Astrocyte of the spinal cord (primary cell): ENCODE data around the gene MAGI1.

ENCODE experiments used
- DNase-seq: peaks from one replicate; pipeline ENCODE4 v3.0.0; 2011; ENCODE audit warnings: low read depth, low spot score
- H3K4me3 ChIP-seq: 2 replicates; pipeline ENCODE4 v1.5.1; 2011; ENCODE audit warnings: low read depth, mild to moderate bottlenecking, low read length, moderate library complexity
- in situ Hi-C: cut with HindIII; loops from 2 replicates; pipeline ENCODE4 v1.10.0; 2017; ENCODE audit warnings: low sequenced_read_pairs
- TF ChIP-seq, protein P1 (sequence below): IDR thresholded peaks from 2 replicates; pipeline ENCODE4 v1.5.1; 2012; ENCODE audit warnings: low read depth, mild to moderate bottlenecking, low read length, inconsistent platforms

The MAGI1 gene

DNA sequence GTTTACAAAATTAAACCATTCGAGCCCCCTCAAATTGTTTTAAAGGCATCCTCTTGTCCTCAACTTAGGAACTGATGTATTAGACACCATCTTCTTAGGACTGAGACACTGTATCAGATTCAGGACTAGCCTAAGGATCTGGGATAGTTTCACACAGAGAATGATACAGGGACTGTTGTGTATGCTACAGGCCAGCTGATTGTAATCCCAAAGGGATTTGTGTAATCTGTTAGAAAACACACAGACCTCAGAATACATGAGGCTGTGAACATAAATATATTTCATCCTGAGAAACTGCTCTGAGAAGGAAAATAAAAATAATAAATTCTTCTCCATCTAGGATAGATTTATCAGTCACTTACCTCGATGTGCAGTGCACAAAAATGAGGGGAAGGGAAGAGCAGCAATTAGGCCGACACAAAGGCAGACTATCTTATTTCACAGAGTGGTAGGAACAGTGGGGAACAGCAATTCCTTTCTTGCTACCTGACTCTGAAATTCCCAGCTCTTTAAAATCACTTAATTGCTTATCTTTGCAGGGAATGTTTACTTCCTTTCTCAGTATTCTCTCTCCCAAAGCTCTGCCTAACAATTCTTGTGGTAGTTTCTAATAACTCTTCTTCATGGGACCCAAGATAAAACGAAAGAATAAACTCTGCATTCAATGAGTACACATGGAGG, 322.5 kb downstream of the MAGI1 start:
- in situ Hi-C loops, result no loop called here
- TF ChIP-seq, protein P1, sequence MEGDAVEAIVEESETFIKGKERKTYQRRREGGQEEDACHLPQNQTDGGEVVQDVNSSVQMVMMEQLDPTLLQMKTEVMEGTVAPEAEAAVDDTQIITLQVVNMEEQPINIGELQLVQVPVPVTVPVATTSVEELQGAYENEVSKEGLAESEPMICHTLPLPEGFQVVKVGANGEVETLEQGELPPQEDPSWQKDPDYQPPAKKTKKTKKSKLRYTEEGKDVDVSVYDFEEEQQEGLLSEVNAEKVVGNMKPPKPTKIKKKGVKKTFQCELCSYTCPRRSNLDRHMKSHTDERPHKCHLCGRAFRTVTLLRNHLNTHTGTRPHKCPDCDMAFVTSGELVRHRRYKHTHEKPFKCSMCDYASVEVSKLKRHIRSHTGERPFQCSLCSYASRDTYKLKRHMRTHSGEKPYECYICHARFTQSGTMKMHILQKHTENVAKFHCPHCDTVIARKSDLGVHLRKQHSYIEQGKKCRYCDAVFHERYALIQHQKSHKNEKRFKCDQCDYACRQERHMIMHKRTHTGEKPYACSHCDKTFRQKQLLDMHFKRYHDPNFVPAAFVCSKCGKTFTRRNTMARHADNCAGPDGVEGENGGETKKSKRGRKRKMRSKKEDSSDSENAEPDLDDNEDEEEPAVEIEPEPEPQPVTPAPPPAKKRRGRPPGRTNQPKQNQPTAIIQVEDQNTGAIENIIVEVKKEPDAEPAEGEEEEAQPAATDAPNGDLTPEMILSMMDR, result no peak
- no peak for DNase-seq
- no peak overlapping the region for H3K4me3 ChIP-seq

DNA sequence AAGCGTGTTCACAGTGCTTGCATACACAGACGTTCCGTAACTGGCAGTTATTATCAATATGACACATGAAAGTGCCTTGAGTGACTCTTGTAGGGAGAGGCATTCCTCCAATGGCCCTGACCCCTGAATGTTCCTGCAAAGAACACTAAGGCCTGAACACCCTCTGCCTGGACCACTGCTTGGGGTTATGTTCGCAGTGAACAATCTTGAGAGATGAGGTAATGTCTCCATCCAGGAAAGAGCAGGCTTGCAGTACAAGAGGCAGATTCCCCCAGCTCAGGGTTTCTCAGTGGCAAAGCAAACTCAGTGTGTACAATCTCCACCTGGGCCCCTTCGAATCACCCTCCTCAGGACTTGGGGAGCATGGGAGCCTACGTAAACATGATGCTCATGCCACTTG, 324.6 kb downstream of the MAGI1 start:
- in situ Hi-C loops, result no loop called here
- H3K4me3 ChIP-seq, result no peak overlapping the region
- TF ChIP-seq, protein P1, result no peak
- DNase-seq, result peak; percentile 84

DNA sequence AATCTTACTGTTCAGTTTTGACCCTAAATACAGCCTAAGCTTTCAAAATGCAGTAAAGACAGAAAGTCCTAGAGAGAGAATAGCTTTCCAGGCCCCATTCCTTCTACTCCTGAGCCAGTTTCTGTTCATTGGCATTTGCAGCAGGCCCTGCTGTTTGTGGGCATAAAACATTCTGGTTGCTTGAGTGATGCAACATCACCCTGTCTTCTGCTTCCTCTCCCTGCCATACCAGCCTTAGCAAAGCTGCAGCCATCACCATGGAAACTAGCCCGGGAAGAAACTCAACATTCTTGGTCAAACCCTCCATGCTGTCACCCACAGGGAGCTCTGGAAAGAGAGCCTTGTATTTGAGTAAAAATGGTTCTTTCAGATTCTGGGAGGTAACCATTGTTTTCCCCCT, 325.7 kb downstream of the MAGI1 start:
- TF ChIP-seq, protein P1, result no peak
- in situ Hi-C loops, result no loop called here
- DNase-seq, result peak; percentile 86

DNA sequence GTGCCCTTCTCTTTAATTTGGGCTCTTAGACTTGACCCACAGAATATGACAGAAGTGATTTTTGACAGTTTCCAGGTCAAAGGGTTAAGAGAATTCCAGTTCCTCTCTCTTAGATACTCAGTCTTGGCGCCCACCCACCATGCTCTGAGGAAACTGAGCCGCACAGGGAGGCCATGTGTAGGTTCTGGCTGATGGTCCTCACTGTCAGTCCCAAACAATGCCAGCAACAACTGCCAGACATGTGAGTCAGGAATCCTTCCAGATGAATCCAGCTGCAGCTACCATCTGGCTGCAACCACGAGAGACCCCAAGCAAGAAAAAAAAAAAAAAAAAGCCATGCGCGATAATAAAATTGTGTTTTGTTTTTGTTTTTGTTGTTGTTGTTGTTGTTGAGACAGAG, 326.6 kb downstream of the MAGI1 start:
- H3K4me3 ChIP-seq, result no peak overlapping the region
- TF ChIP-seq, protein P1, result no peak
- DNase-seq, result no peak
- in situ Hi-C loops, result no loop called here

More for the DNA sequence above, 325.7 kb downstream of the MAGI1 start:
- no peak overlapping the region for H3K4me3 ChIP-seq

DNA sequence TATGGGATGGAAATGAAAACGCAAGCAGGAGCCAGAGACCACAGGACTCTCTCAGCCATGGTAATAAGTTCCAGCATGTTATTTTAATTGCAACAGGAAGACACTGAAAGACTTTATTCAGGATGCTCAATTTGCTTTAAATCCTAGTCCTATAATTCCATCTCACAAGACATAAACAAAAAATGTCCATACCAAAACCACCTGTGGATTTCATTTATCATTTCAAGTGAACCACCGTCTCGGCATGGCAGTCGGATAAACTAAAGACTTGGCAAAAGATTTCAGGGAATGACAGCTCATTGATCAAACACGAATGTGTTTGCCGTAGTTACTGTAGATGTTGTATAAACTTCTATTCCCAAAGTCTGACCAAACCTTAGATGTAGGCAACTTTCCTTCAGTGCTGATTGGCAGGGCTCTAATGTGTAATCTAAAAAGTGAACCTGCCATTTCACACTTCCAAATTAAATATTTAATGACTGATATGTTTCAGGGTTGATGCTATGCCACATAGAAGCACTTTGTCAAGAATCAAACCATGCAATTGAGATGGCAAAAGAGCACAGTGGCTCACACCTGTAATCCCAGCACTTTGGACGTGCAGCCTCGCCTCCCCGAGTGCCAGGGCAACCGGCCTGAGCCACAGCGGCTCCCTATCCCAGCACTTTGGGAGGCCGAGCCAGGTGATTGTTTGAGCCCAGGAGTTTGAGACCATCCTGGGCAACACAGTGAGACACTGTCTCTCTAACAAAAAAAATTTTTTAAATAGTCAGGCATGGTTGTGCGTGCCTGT, 331.7 kb downstream of the MAGI1 start:
- no peak overlapping the region for H3K4me3 ChIP-seq
- TF ChIP-seq, protein P1, result no peak
- DNase-seq, result peak; percentile 20
- in situ Hi-C loops, result no loop called here

DNA sequence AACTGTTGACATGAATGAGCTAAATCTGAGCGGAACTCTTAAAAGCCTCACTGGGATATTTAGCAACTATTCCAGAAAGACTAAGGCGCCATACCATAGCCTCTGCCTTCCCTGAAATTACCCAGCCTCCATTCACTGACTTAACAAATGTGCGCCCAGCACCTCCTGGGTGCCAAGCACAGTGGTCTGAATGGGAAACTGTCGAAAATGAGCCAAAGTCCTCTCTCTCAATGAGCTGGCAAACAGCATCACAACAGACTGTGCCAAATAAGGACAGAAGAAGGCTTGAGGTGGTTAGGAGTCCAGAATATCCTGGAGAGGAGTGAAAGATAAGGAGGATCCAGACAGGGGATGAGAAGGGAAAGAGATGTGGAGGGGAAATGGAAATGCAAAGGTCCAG, 332.4 kb downstream of the MAGI1 start:
- no peak for DNase-seq
- in situ Hi-C loops, result no loop called here
- H3K4me3 ChIP-seq, result no peak overlapping the region
- TF ChIP-seq, protein P1, result no peak
